Ascending aorta (tissue), 2 donors: ENCODE measurements around the gene SERPINA1. TPM values are rescaled to one million over a fixed set of nuclear protein-coding genes. Genes with fewer than 3 reads are reported as not detected.
A peak's percentile ranks its signal among the peaks of the same experiment; 100 is the strongest.

ENCODE experiments used
- DNase-seq, 2 donors: peaks; one replicate each; pipeline ENCODE4 v3.0.0-alpha.2; 2019; ENCODE audit warnings: low spot score in 2 of 2
- H3K27ac ChIP-seq, 2 donors: fragments of 200-600 bp; sonication (generic); one replicate each; pipeline ENCODE4 v1.5.1; 2016 to 2017; ENCODE audit warnings: mild to moderate bottlenecking in 1 of 2
- H3K27me3 ChIP-seq: fragments of 200-600 bp; sonication (generic); one replicate; pipeline ENCODE4 v1.5.1; 2017
- H3K36me3 ChIP-seq, 2 donors: fragments of 200-600 bp; sonication (generic); one replicate each; pipeline ENCODE4 v1.5.1; 2016
- H3K4me1 ChIP-seq, 2 donors: fragments of 200-600 bp; sonication (generic); one replicate each; pipeline ENCODE4 v1.5.1; 2016 to 2017; ENCODE audit warnings: mild to moderate bottlenecking in 1 of 2
- H3K4me3 ChIP-seq, 2 donors: fragments of 200-600 bp; sonication (generic); one replicate each; pipeline ENCODE4 v1.5.1; 2016 to 2017; ENCODE audit warnings: mild to moderate bottlenecking in 1 of 2
- H3K9me3 ChIP-seq, 2 donors: fragments of 200-600 bp; sonication (generic); one replicate each; pipeline ENCODE4 v1.5.1; 2016
- CTCF ChIP-seq, 3 experiments: fragments of 200-600 bp in 2 of 3; fragments of 450-650 bp in 1 of 3; sonication (generic) in 2 of 3; IDR thresholded peaks; one replicate each; pipeline ENCODE4 v1.5.1; 2016 to 2019; ENCODE audit warnings: antibody characterized with exemption in 3 of 3, mild to moderate bottlenecking in 1 of 3, moderate library complexity in 1 of 3
- intact Hi-C: fragments of 100-400 bp; cut with DNase I; formaldehyde crosslinking; loops from one replicate; pipeline ENCODE4 v1.15.1; 2023
- total RNA-seq: library from RNA; depleted of rRNA; stranded (reverse); fragments of >200 nt; gene quantifications from one replicate; pipeline ENCODE4 v1.1.0, GENCODE V29; 2016

SERPINA1 gene
- total RNA-seq, 1 donor from 2014 or later: 34.3 TPM

GRCh38 chr14:94381149-94382030, 7.0 kb downstream of the SERPINA1 start:
- no peak for TF ChIP-seq CTCF (IDR thresholded peaks at IDR 0.05)
- no peaks in the 10 kb centered on the region for H3K27me3 ChIP-seq
- peak in 1 of 2 donors; percentile 27 for DNase-seq
- no peaks in the 10 kb centered on the region for H3K4me1 ChIP-seq
- H3K27ac ChIP-seq: no peak overlapping the region
- H3K9me3 ChIP-seq: no peaks in the 10 kb centered on the region
- H3K36me3 ChIP-seq: no peaks in the 10 kb centered on the region
- intact Hi-C loops: no loop called here
- H3K4me3 ChIP-seq: no peak overlapping the region

GRCh38 chr14:94380225-94381148, 7.9 kb downstream of the SERPINA1 start:
- Histone ChIP-seq H3K4me3 (no peak overlapping the region), H3K36me3 (no peaks in the 10 kb centered on the region), H3K27ac (no peak overlapping the region), H3K4me1 (no peaks in the 10 kb centered on the region), H3K27me3 (no peaks in the 10 kb centered on the region), H3K9me3 (no peaks in the 10 kb centered on the region)
- TF ChIP-seq CTCF (IDR thresholded peaks at IDR 0.05): no peak
- intact Hi-C loops: loop anchor here (1.0 kb wide), 1 partner anchor 16 kb away; no protein-coding TSS in a partner anchor
- peak in 1 of 2 donors; percentile 38 for DNase-seq

GRCh38 chr14:94379291-94380224, 8.8 kb downstream of the SERPINA1 start:
- Histone ChIP-seq H3K27ac (no peak overlapping the region), H3K4me1 (no peaks in the 10 kb centered on the region)
- intact Hi-C loops: loop anchor here (1.0 kb wide), 1 partner anchor 15 kb away; no protein-coding TSS in a partner anchor

GRCh38 chr14:94378527-94379290, 9.7 kb downstream of the SERPINA1 start:
- H3K27ac ChIP-seq: no peak overlapping the region
- H3K4me1 ChIP-seq: no peaks in the 10 kb centered on the region
- TF ChIP-seq CTCF (IDR thresholded peaks at IDR 0.05): no peak
- intact Hi-C loops: no loop called here
- no peaks in the 10 kb centered on the region for H3K27me3 ChIP-seq
- H3K9me3 ChIP-seq: no peaks in the 10 kb centered on the region
- DNase-seq: peak in 1 of 2 donors; percentile 47
- no peaks in the 10 kb centered on the region for H3K36me3 ChIP-seq
- no peak overlapping the region for H3K4me3 ChIP-seq

More at GRCh38 chr14:94379291-94380224, 8.8 kb downstream of the SERPINA1 start:
- TF ChIP-seq CTCF (IDR thresholded peaks at IDR 0.05): no peak
- H3K27me3 ChIP-seq: no peaks in the 10 kb centered on the region
- peak in 1 of 2 donors; percentile 50 for DNase-seq
- no peak overlapping the region for H3K4me3 ChIP-seq
- no peaks in the 10 kb centered on the region for H3K36me3 ChIP-seq
- H3K9me3 ChIP-seq: no peaks in the 10 kb centered on the region
